ENCODE data around the gene NEUROG1.

DNA sequence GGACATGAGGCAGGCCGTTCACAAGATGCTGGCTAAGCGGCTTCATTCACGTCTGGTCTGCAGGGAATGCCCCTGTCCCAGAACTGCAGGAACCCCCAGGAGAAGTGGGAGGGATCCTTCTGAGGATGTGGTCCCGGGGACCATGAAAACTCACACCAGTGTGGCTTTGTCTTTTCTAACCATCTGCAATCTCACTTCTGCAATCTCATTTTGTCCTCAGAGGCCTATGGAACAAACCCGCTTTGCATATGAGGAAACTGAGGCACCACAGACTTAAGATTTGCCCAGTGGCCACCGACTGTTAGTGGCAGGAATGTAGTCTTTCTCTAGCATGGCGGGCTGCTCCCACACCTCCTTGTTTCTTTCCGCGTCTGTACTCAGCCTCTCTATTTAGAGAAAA, 36.1 kb upstream of the NEUROG1 start:
- no peak for TF ChIP-seq POLR2A (IDR thresholded peaks at IDR 0.05)
- TF ChIP-seq, protein P1, sequence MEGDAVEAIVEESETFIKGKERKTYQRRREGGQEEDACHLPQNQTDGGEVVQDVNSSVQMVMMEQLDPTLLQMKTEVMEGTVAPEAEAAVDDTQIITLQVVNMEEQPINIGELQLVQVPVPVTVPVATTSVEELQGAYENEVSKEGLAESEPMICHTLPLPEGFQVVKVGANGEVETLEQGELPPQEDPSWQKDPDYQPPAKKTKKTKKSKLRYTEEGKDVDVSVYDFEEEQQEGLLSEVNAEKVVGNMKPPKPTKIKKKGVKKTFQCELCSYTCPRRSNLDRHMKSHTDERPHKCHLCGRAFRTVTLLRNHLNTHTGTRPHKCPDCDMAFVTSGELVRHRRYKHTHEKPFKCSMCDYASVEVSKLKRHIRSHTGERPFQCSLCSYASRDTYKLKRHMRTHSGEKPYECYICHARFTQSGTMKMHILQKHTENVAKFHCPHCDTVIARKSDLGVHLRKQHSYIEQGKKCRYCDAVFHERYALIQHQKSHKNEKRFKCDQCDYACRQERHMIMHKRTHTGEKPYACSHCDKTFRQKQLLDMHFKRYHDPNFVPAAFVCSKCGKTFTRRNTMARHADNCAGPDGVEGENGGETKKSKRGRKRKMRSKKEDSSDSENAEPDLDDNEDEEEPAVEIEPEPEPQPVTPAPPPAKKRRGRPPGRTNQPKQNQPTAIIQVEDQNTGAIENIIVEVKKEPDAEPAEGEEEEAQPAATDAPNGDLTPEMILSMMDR (IDR thresholded peaks at IDR 0.05) = no peak
